ENCODE measurements around the gene NFATC3.

The NFATC3 gene

GRCh38 chr16:68066763-68067162, 18.4 kb upstream of the NFATC3 start:
- DNase-seq (ENCODE audit: low read depth): no peak
- H3K4me3 ChIP-seq (ENCODE audit: low read length): no peak overlapping the region
- TF ChIP-seq CTCF (conservative IDR thresholded peaks at IDR 0.05; ENCODE audit: low read length): no peak

GRCh38 chr16:68068926-68069325, 16.2 kb upstream of the NFATC3 start:
- no peak for DNase-seq (ENCODE audit: low read depth)
- no peak for TF ChIP-seq CTCF (conservative IDR thresholded peaks at IDR 0.05; ENCODE audit: low read length)
- H3K4me3 ChIP-seq (ENCODE audit: low read length): no peak overlapping the region

GRCh38 chr16:68069511-68070248, 15.5 kb upstream of the NFATC3 start:
- DNase-seq (ENCODE audit: low read depth): no peak
- H3K4me3 ChIP-seq (ENCODE audit: low read length): no peak overlapping the region

GRCh38 chr16:68070249-68070730, 14.9 kb upstream of the NFATC3 start:
- H3K4me3 ChIP-seq (ENCODE audit: low read length): no peak overlapping the region
- no peak for TF ChIP-seq CTCF (conservative IDR thresholded peaks at IDR 0.05; ENCODE audit: low read length)
- no peak for DNase-seq (ENCODE audit: low read depth)

More at GRCh38 chr16:68069511-68070248, 15.5 kb upstream of the NFATC3 start:
- TF ChIP-seq CTCF (conservative IDR thresholded peaks at IDR 0.05; ENCODE audit: low read length): no peak

GRCh38 chr16:68070806-68071517, 14.2 kb upstream of the NFATC3 start:
- no peak for TF ChIP-seq CTCF (conservative IDR thresholded peaks at IDR 0.05; ENCODE audit: low read length)
- no peak for DNase-seq (ENCODE audit: low read depth)
- H3K4me3 ChIP-seq (ENCODE audit: low read length): no peak overlapping the region

GRCh38 chr16:68071518-68071901, 13.7 kb upstream of the NFATC3 start:
- H3K4me3 ChIP-seq (ENCODE audit: low read length): no peak overlapping the region
- no peak for DNase-seq (ENCODE audit: low read depth)
- TF ChIP-seq CTCF (conservative IDR thresholded peaks at IDR 0.05; ENCODE audit: low read length): no peak
